ENCODE measurements around the gene ADGRG6.
"Not testable (repeated sequence)": the region's sequence is repeated elsewhere in the genome, so short reads cannot be mapped to it uniquely, and the experiment has no call there.

ADGRG6 gene

DNA sequence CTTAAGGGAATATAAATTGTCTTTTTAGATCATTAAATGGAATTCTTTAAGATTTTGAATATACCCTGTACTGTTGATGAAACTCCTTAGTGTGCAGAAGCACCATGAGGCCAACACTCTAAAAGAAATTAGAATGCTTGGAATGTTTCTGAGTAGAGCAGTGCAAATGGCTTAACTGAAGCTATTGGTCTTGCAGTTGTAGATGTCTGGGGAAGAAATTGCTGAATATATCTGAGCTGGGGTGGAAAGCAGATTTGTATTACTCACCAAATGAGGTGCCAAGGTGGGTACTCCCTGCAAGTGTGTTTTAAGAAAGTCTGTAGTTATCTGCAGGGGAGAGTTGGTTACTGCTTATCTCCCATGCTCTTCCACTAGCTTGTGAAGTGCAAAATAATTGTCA is 119.0 kb downstream of the ADGRG6 start:
- TF ChIP-seq, protein P1, sequence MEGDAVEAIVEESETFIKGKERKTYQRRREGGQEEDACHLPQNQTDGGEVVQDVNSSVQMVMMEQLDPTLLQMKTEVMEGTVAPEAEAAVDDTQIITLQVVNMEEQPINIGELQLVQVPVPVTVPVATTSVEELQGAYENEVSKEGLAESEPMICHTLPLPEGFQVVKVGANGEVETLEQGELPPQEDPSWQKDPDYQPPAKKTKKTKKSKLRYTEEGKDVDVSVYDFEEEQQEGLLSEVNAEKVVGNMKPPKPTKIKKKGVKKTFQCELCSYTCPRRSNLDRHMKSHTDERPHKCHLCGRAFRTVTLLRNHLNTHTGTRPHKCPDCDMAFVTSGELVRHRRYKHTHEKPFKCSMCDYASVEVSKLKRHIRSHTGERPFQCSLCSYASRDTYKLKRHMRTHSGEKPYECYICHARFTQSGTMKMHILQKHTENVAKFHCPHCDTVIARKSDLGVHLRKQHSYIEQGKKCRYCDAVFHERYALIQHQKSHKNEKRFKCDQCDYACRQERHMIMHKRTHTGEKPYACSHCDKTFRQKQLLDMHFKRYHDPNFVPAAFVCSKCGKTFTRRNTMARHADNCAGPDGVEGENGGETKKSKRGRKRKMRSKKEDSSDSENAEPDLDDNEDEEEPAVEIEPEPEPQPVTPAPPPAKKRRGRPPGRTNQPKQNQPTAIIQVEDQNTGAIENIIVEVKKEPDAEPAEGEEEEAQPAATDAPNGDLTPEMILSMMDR (conservative IDR thresholded peaks at IDR 0.05; ENCODE audit: control insufficient read depth, insufficient read depth, low read depth, low read length) = no peak

DNA sequence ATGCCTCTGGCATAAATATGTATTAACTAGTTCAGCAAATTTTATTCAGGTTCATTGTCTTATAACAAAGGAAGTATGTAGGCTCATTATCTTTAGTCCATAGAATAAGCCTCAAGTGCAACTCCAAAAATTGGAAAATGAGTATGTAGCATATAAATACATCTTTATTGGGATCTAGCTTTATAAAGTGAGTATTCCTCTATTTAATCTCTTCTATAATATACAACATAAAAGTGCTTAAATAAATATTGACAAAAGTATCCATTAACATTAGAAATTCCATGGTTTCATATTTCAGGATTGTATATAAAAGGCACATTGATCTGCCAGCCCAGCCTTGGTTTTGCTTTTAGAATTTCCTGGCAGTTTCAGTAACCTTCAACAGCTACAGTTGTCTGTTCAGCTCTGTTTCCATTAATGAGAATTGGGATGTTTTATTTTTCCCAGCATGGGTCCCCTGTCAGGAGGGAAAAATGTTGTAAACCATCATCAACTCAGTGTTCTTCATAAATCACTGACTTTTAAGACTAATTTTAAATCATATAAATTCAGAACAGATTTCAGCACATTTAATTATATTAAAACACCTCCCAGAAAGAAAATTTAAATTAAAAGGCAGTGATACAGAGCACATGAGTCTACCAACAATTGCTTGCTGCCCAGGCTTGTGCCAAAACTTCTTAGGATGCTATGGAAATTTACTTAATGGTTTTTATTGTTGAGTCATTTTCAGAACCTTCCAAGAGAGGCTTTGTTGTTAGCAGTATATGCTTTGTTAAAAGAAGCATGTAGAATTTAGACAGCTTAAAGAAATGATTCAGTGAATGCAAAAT is 119.7 kb downstream of the ADGRG6 start:
- TF ChIP-seq, protein P1 (conservative IDR thresholded peaks at IDR 0.05; ENCODE audit: control insufficient read depth, insufficient read depth, low read depth, low read length) = no peak
- H3K4me3 ChIP-seq (ENCODE audit: control insufficient read depth, low read depth, low read length) = no peak overlapping the region
- peak; percentile 28 for DNase-seq (ENCODE audit: low read depth)

More for the DNA sequence above, 119.0 kb downstream of the ADGRG6 start:
- DNase-seq (ENCODE audit: low read depth) = no peak
- no peak overlapping the region for H3K4me3 ChIP-seq (ENCODE audit: control insufficient read depth, low read depth, low read length)

DNA sequence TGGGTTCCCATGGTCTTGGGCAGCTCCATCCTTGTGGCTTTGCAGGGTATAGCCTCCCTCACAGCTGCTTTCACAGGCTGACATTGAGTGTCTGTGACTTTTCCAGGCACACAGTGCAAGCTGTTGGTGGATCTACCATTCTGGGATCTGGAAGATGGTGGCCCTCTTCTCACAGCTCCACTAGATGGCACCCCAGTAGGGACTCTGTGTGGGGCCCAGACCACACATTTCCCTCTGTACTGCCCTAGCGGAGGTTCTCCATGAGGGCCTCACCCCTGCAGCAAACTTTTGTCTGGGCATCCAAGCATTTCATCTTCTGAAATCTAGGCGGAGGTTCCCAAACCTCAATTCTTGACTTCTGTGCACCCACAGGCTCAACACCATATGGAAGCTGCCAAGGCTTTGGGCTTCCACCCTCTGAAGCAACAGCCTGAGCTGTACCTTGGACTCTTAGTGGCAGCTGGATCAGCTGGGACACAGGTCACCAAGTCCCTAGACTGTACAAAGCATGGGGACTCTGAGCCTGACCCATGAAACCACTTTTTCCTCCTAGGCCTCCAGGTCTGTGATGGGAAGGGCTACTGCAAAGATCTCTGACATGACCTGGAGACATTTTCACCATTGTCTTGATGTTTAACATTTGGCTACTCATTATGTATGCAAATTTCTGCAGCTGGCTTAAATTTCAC is 124.8 kb downstream of the ADGRG6 start:
- H3K4me3 ChIP-seq (ENCODE audit: control insufficient read depth, low read depth, low read length); DNase-seq (ENCODE audit: low read depth): not testable (repeated sequence)

DNA sequence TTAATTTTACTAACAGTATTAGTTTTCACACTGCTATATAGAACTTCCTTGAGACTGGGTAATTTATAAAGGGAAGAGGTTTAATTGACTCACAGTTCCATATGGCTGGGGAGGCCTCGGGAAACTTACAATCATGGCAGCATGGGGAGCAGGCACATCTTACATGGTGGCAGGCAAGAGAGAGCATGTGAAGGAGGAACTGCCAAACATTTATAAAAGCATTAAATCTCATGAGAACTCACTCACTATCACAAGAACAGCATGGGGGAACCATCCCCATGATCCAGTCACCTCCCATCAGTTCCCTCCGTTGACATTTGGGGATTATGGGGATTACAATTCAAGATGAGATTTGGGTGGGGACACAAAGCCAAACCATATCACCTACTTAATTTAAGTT is 126.7 kb downstream of the ADGRG6 start:
- not testable (repeated sequence) for H3K4me3 ChIP-seq (ENCODE audit: control insufficient read depth, low read depth, low read length); DNase-seq (ENCODE audit: low read depth)

DNA sequence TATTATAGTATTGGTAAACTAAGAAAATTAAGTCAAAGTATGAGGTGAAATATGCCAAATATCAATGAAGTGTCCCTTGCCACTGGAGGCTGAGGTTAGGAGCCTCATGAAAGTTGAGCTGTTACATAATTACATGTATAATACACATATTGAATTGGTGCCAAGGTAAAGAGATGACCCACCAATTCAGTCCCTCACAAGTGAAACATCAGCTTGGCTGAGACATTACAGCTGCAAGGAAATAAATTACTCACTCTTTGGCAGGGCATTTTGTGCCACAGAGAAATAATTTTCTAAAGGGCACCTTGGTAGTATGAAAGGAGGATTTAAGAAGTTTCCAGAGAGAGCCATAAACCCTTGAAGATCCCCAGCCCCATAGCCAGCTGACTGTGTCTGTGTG is 127.4 kb downstream of the ADGRG6 start:
- TF ChIP-seq, protein P1 (conservative IDR thresholded peaks at IDR 0.05; ENCODE audit: control insufficient read depth, insufficient read depth, low read depth, low read length) = no peak
- H3K4me3 ChIP-seq (ENCODE audit: control insufficient read depth, low read depth, low read length) = no peak overlapping the region
- DNase-seq (ENCODE audit: low read depth) = peak; percentile 25

DNA sequence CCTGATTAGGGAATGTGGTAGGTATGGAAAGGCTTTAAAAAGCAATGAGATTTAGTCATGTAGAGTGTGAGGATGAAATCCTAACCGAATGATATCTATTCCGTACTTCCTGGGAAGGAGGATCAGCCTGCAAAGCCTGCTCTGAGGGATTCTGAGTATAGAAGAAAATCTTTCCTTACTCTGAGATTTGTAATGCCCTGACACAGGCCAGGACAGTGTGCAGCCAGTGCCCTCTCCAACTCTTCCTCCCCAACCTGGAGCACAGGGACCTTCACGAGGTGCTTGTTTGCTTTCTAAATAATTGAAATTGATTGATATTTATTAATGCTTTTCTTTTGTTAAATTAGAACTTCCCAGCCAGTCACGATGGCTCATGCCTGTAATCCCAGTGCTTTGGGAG is 131.6 kb downstream of the ADGRG6 start:
- no peak for DNase-seq (ENCODE audit: low read depth)
- H3K4me3 ChIP-seq (ENCODE audit: control insufficient read depth, low read depth, low read length) = no peak overlapping the region
- TF ChIP-seq, protein P1 (conservative IDR thresholded peaks at IDR 0.05; ENCODE audit: control insufficient read depth, insufficient read depth, low read depth, low read length) = no peak

DNA sequence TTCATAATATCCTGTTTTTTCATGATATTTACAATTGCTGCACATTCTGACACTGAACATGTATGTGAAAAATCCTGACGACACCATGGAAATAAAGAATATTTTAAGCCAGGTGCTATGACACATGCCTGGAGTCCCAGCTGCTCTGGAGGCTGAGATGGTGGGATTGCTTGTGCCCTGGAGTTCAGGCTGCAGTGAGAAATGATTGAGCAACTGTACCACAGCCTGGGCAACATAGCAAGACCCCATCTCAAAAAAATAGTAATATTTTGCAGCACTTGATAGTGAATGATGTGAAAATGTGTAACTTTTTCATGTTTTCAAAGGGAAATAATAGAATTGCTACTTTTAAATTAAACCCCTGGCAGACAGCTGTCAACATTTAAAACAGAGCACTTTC is 137.1 kb downstream of the ADGRG6 start:
- DNase-seq (ENCODE audit: low read depth) = no peak
- TF ChIP-seq, protein P1 (conservative IDR thresholded peaks at IDR 0.05; ENCODE audit: control insufficient read depth, insufficient read depth, low read depth, low read length) = no peak
- H3K4me3 ChIP-seq (ENCODE audit: control insufficient read depth, low read depth, low read length) = no peak overlapping the region
